GM12878 (cell line): Measurements from ENCODE around the gene RORB. TPM values are rescaled to one million over a fixed set of nuclear protein-coding genes. Genes with fewer than 3 reads are reported as not detected.
"Not testable (repeated sequence)": the region's sequence is repeated elsewhere in the genome, so short reads cannot be mapped to it uniquely, and the experiment has no call there.

Experiments used
- ATAC-seq: fragments of 200-7000 bp; cut with Tn5 transposase; 3 replicates; pipeline ENCODE4 v1.9.1; 2020; ENCODE audit warnings: mild to moderate bottlenecking, moderate library complexity
- BruUV-seq: library from RNA; stranded (reverse); fragments of 400-500 nt; replicated peaks from 2 replicates; lab custom pipeline; 2021; lab: Mats Ljungman, UMichigan
- CTCF ChIA-PET: fragments of 300-600 bp; sonication (Branson Sonifier 250); formaldehyde crosslinking; extraction: SDS; loops from one replicate; lab custom pipeline; 2021; ENCODE audit warnings: inconsistent platforms; lab: Yijun Ruan, JAX
- POLR2A ChIA-PET: fragments of 350-600 bp; formaldehyde crosslinking; extraction: SDS; loops from one replicate; lab custom pipeline; 2021; ENCODE audit warnings: inconsistent platforms; lab: Charles Lee
- RAD21 ChIA-PET: fragments of 300-600 bp; sonication (Branson Sonifier 250); formaldehyde crosslinking; loops from one replicate; lab custom pipeline; 2023; ENCODE audit warnings: antibody characterized with exemption; ENCODE audit not compliant: unreplicated experiment; lab: Charles Lee
- SMC1A ChIA-PET: fragments of 300-600 bp; sonication (Branson Sonifier 250); formaldehyde crosslinking; loops from one replicate; lab custom pipeline; 2023; ENCODE audit not compliant: unreplicated experiment, uncharacterized antibody; lab: Charles Lee
- DNase-seq: peaks from one replicate; pipeline ENCODE4 v3.0.0-alpha.2; 2011; ENCODE audit warnings: low read depth, low spot score
- FAIRE-seq: peaks from 3 replicates; lab custom pipeline; 2011; peaks lifted over from hg19 to GRCh38; lab: Jason Lieb, UNC
- H2AFZ ChIP-seq: 2 replicates; pipeline ENCODE4 v1.6.0; 2011; ENCODE audit warnings: low read depth, low read length, control low read depth; ENCODE audit not compliant: control insufficient read depth
- H3K27ac ChIP-seq: 2 replicates; pipeline ENCODE4 v1.5.1; 2011; ENCODE audit warnings: control low read depth; ENCODE audit not compliant: control insufficient read depth, insufficient read depth
- H3K27me3 ChIP-seq, 2 experiments: replicated peaks in 1 of 2; 2 replicates each; pipeline versions ENCODE4 v1.6.0 to v1.6.1; 2011; ENCODE audit warnings: low read length in 1 of 2; ENCODE audit not compliant: control insufficient read depth in 2 of 2, insufficient read depth in 2 of 2
- H3K36me3 ChIP-seq, 2 experiments: 2 replicates each; pipeline ENCODE4 v1.5.1; 2011; ENCODE audit warnings: low read length in 1 of 2; ENCODE audit not compliant: control insufficient read depth in 2 of 2, insufficient read depth in 2 of 2
- H3K4me1 ChIP-seq: 2 replicates; pipeline ENCODE4 v1.6.1; 2011; ENCODE audit warnings: mild to moderate bottlenecking, low read length, moderate library complexity, mixed read lengths; ENCODE audit not compliant: control insufficient read depth, insufficient read depth
- H3K4me2 ChIP-seq: 2 replicates; pipeline ENCODE4 v1.6.0; 2011; ENCODE audit warnings: control low read depth; ENCODE audit not compliant: control insufficient read depth, insufficient read depth
- H3K4me3 ChIP-seq: fragments of 200-600 bp; sonication (generic); 2 replicates; pipeline ENCODE4 v1.5.1; 2016
- H3K79me2 ChIP-seq: 2 replicates; pipeline ENCODE4 v1.6.0; 2011; ENCODE audit warnings: low read length; ENCODE audit not compliant: control insufficient read depth, insufficient read depth
- H3K9ac ChIP-seq: 2 replicates; pipeline ENCODE4 v1.8.0; 2011; ENCODE audit warnings: low read length, control low read depth, mixed read lengths; ENCODE audit not compliant: control insufficient read depth, insufficient read depth
- H3K9me3 ChIP-seq: replicated peaks from 3 replicates; pipeline ENCODE4 v1.5.1; 2011; ENCODE audit warnings: mild to moderate bottlenecking, low read length; ENCODE audit not compliant: control insufficient read depth, insufficient read depth
- H4K20me1 ChIP-seq: 2 replicates; pipeline ENCODE4 v1.6.0; 2011; ENCODE audit not compliant: control insufficient read depth, insufficient read depth
- CBFB ChIP-seq: IDR thresholded peaks from 2 replicates; pipeline ENCODE4 v1.6.1; 2016; ENCODE audit warnings: antibody characterized with exemption, low read depth
- CREB1 ChIP-seq: IDR thresholded peaks from 2 replicates; pipeline ENCODE4 v1.6.1; 2012; ENCODE audit warnings: low read depth, mild to moderate bottlenecking, inconsistent platforms
- CTCF ChIP-seq, 3 experiments: IDR thresholded peaks in 2 of 3; conservative IDR thresholded peaks in 1 of 3; 2 replicates each; pipeline ENCODE4 v1.5.1; 2011; ENCODE audit warnings: low read depth in 3 of 3, low read length in 3 of 3, mild to moderate bottlenecking in 3 of 3, control low read depth in 2 of 3, moderate library complexity in 2 of 3, inconsistent platforms in 1 of 3, mixed read lengths in 1 of 3; ENCODE audit not compliant: control insufficient read depth in 2 of 3, insufficient read depth in 1 of 3; ENCODE audit errors: extremely low read depth in 1 of 3
- LARP7 ChIP-seq: fragments of 450-650 bp; IDR thresholded peaks from 2 replicates; pipeline ENCODE4 v1.6.1; 2017; ENCODE audit warnings: mild to moderate bottlenecking
- MTA2 ChIP-seq: fragments of 450-650 bp; IDR thresholded peaks from 2 replicates; pipeline ENCODE4 v1.6.1; 2016; ENCODE audit warnings: low read depth, mild to moderate bottlenecking, moderate library complexity
- RUNX3 ChIP-seq: IDR thresholded peaks from 2 replicates; pipeline ENCODE4 v1.6.1; 2012; ENCODE audit warnings: low read length, inconsistent platforms
- SMAD1 ChIP-seq: fragments of 450-650 bp; IDR thresholded peaks from 2 replicates; pipeline ENCODE4 v1.6.1; 2018; ENCODE audit warnings: mild to moderate bottlenecking, low read depth; ENCODE audit not compliant: partially characterized antibody
- ZBTB33 ChIP-seq: fragments of 450-650 bp; IDR thresholded peaks from 2 replicates; pipeline ENCODE4 v1.6.1; 2017; ENCODE audit warnings: mild to moderate bottlenecking
- WGBS: methylation state at CpG from one replicate; pipeline ENCODE4 v1.1.6; 2016; ENCODE audit warnings: low lambda C conversion rate; ENCODE audit not compliant: insufficient replicate concordance, insufficient coverage; ENCODE audit errors: missing lambda C conversion rate; 5-methylcytosine and 5-hydroxymethylcytosine counted together
- in situ Hi-C: fragments of 300-500 bp; cut with MboI; formaldehyde crosslinking; loops from 9 replicates; pipeline ENCODE4 v1.14.3; 2018; ENCODE audit warnings: mixed read lengths
- intact Hi-C: fragments of 100-400 bp; cut with micrococcal nuclease; formaldehyde crosslinking; loops from one replicate; pipeline ENCODE4 v1.14.2; 2022; ENCODE audit not compliant: unreplicated experiment
- polyA plus RNA-seq, 11 experiments: library from polyadenylated mRNA; depleted of rRNA in 4 of 11; unstranded in 6 of 11; stranded (reverse) in 5 of 11; fragments of >200 nt; fragmentation: Nextera tagmentation in 4 of 11; fragmentation: Illumina TruSeq in 1 of 11; extraction: Ambion mirVana in 4 of 11; extraction: Trizol in 1 of 11; gene quantifications; 1 replicate in 1 of 11; 2 replicates in 10 of 11; pipeline versions ENCODE4 v1.2.1 to v1.2.3, GENCODE V29; 2011 to 2016; ENCODE audit warnings: inconsistent platforms in 2 of 11, missing spikeins in 2 of 11, low read depth in 1 of 11
- total RNA-seq, 4 experiments: library from RNA; depleted of rRNA in 3 of 4; stranded (reverse); fragments of >200 nt in 3 of 4; fragmentation: Illumina TruSeq in 1 of 4; extraction: Trizol in 1 of 4; gene quantifications; 2 replicates each; pipeline versions ENCODE4 v1.2.1 to v1.2.3, GENCODE V29; 2013 to 2021
- TF ChIP-seq, protein P1 (sequence below): IDR thresholded peaks from 2 replicates; pipeline ENCODE4 v1.6.1; 2012; ENCODE audit warnings: low read depth, low read length, improper control_type of control experiment
- TF ChIP-seq, protein P2 (sequence below): fragments of 150-350 bp; IDR thresholded peaks from 2 replicates; pipeline ENCODE4 v1.6.1; 2016; ENCODE audit warnings: low read depth, low read length

The RORB gene
- total and polyA plus RNA-seq, 10 of the 15 experiments (the other 5 are each of a cell fraction or from before 2014, with no cell fraction given): under 0.01 to 0.01 TPM; not detected in 8

GRCh38 chr9:74530458-74530857 lies 33.3 kb downstream of the RORB start:
- intact Hi-C loops, H3K27ac ChIP-seq, FAIRE-seq, H2AFZ ChIP-seq, H3K27me3 ChIP-seq, H3K79me2 ChIP-seq, H3K4me3 ChIP-seq, H3K9me3 ChIP-seq, H3K4me1 ChIP-seq, POLR2A ChIA-PET, in situ Hi-C loops, DNase-seq, H4K20me1 ChIP-seq, H3K36me3 ChIP-seq, H3K9ac ChIP-seq, H3K4me2 ChIP-seq, BruUV-seq, RAD21 ChIA-PET, ATAC-seq, SMC1A ChIA-PET: not testable (repeated sequence)
- peak in 1 of 3 experiments; percentile 20; a peak in 2 of 6 replicates for TF ChIP-seq CTCF (IDR thresholded peaks at IDR 0.05 in 2 of 3, conservative IDR thresholded peaks at IDR 0.05 in 1 of 3; ENCODE audit: control insufficient read depth in 2 of 3, extremely low read depth in 1 of 3, insufficient read depth in 1 of 3, low read depth in 3 of 3, low read length in 3 of 3)
- CTCF ChIA-PET: interaction anchor here (1.5 to 2.4 kb wide), 2 partner anchors 23 to 39 kb away, joined by 4 to 6 read pairs; no protein-coding TSS in a partner anchor
- 32% methylated on average over 8 of the region's 8 CpGs for WGBS

DNA sequence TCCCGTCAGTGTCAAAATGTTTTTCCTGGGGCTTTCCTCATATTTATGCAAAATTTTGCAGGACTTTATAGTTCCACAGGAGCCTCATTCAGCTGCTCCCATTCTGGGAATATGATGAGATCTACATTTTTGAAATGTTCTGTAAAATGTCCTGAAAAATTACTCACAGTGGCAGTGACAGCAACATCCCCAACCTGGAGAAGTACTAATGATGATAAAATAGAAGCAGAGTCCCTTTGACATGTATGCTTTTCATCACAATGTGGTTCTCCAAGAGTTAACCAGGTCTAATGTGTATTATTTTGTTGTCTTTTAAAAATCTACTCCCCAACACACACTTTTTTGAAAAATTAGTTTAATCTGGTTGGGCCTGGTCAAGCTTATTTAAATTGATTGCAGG lies 36.1 kb downstream of the RORB start:
- BruUV-seq: no TSS peak
- no peaks in the 10 kb centered on the region for H3K9me3 ChIP-seq
- ATAC-seq (no peak), FAIRE-seq (no peak), DNase-seq (no peak)
- WGBS: 71% methylated on average over 1 of the region's 1 CpG
- ChIA-PET POLR2A (interaction anchor here (0.5 kb wide), 1 partner anchor 515 kb away, joined by 3 read pairs; no protein-coding TSS in a partner anchor), RAD21 (no interaction called here), SMC1A (no interaction called here), CTCF (no interaction called here)
- H4K20me1 ChIP-seq: no peaks in the 10 kb centered on the region
- no peaks in the 10 kb centered on the region for H3K27me3 ChIP-seq
- no peaks in the 10 kb centered on the region for H3K79me2 ChIP-seq
- no peak overlapping the region for H3K27ac ChIP-seq
- in situ Hi-C loops (no loop called here), intact Hi-C loops (no loop called here)
- no peaks in the 10 kb centered on the region for H3K4me1 ChIP-seq
- H3K9ac ChIP-seq: no peak overlapping the region
- H3K4me3 ChIP-seq: no peak overlapping the region
- no peak overlapping the region for H2AFZ ChIP-seq
- no peaks in the 10 kb centered on the region for H3K36me3 ChIP-seq
- H3K4me2 ChIP-seq: no peak overlapping the region
- TF ChIP-seq RUNX3 (no peak), ZBTB33 (no peak), LARP7 (no peak), MTA2 (no peak), SMAD1 (no peak), CREB1 (no peak), CBFB (no peak)
- TF ChIP-seq, protein P1, sequence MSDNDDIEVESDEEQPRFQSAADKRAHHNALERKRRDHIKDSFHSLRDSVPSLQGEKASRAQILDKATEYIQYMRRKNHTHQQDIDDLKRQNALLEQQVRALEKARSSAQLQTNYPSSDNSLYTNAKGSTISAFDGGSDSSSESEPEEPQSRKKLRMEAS: no peak
- TF ChIP-seq, protein P2, sequence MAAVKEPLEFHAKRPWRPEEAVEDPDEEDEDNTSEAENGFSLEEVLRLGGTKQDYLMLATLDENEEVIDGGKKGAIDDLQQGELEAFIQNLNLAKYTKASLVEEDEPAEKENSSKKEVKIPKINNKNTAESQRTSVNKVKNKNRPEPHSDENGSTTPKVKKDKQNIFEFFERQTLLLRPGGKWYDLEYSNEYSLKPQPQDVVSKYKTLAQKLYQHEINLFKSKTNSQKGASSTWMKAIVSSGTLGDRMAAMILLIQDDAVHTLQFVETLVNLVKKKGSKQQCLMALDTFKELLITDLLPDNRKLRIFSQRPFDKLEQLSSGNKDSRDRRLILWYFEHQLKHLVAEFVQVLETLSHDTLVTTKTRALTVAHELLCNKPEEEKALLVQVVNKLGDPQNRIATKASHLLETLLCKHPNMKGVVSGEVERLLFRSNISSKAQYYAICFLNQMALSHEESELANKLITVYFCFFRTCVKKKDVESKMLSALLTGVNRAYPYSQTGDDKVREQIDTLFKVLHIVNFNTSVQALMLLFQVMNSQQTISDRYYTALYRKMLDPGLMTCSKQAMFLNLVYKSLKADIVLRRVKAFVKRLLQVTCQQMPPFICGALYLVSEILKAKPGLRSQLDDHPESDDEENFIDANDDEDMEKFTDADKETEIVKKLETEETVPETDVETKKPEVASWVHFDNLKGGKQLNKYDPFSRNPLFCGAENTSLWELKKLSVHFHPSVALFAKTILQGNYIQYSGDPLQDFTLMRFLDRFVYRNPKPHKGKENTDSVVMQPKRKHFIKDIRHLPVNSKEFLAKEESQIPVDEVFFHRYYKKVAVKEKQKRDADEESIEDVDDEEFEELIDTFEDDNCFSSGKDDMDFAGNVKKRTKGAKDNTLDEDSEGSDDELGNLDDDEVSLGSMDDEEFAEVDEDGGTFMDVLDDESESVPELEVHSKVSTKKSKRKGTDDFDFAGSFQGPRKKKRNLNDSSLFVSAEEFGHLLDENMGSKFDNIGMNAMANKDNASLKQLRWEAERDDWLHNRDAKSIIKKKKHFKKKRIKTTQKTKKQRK: no peak
